Sigmoid colon (tissue), 3 donors: ENCODE measurements around the gene GJB2.

Experiments
- POLR2A ChIP-seq, 2 donors: fragments of 450-650 bp; IDR thresholded peaks; one replicate each; pipeline ENCODE4 v1.6.1; 2016; ENCODE audit warnings: antibody characterized with exemption in 2 of 2, mild to moderate bottlenecking in 2 of 2, moderate library complexity in 2 of 2
- TF ChIP-seq, protein P1 (sequence below), 4 experiments: fragments of 450-650 bp in 3 of 4; fragments of 200-600 bp in 1 of 4; IDR thresholded peaks; one replicate each; pipeline ENCODE4 v1.5.1; 2016 to 2019; ENCODE audit warnings: antibody characterized with exemption in 4 of 4, mild to moderate bottlenecking in 3 of 4, moderate library complexity in 2 of 4

DNA sequence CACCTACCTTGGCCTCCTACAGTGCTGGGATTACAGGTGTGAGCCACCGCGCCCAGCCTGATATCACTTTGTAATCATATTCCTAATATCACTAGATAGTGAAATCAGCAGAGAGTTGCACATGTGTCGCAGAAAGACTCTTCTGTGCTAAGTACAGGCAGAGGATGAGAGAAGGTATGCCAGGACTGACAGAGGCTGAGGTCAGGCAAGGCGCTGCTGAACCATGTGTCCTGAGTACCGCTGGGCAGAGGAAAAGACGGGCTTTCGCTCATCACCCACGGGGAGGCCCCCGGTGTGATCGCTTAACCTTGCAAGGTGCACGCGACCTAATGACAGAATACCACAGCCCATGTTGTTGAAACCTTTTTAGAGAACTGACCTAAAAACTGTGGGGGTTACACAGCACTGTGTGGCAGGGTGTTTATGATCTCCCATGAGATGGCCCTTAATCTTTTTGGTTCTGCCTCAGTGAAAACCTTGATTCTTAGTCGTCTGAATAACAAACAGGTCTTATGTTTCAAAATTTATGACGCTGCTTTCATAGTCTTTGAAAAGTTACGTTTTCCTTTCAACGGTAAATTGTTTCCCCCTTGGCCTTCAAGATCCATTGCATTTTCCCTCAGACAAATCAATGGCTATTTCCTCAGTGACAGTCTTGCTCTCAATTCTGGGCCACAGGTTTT, 44.1 kb downstream of the GJB2 start:
- TF ChIP-seq, protein P1, sequence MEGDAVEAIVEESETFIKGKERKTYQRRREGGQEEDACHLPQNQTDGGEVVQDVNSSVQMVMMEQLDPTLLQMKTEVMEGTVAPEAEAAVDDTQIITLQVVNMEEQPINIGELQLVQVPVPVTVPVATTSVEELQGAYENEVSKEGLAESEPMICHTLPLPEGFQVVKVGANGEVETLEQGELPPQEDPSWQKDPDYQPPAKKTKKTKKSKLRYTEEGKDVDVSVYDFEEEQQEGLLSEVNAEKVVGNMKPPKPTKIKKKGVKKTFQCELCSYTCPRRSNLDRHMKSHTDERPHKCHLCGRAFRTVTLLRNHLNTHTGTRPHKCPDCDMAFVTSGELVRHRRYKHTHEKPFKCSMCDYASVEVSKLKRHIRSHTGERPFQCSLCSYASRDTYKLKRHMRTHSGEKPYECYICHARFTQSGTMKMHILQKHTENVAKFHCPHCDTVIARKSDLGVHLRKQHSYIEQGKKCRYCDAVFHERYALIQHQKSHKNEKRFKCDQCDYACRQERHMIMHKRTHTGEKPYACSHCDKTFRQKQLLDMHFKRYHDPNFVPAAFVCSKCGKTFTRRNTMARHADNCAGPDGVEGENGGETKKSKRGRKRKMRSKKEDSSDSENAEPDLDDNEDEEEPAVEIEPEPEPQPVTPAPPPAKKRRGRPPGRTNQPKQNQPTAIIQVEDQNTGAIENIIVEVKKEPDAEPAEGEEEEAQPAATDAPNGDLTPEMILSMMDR (IDR thresholded peaks at IDR 0.05): no peak
- TF ChIP-seq POLR2A (IDR thresholded peaks at IDR 0.05): no peak
